ENCODE measurements around the gene PSMA7. TPM values are rescaled to one million over a fixed set of nuclear protein-coding genes. Genes with fewer than 3 reads are reported as not detected.
A peak's percentile ranks its signal among the peaks of the same experiment; 100 is the strongest.

Gene PSMA7
- total RNA-seq, 1 experiment from 2014 or later: 362 TPM

- no TSS peak for BruUV-seq (replicated peaks)
- no peak overlapping the region for H3K27ac Mint-ChIP-seq (ENCODE audit: low read depth, unreplicated experiment)
- no peaks in the 10 kb centered on the region for H3K36me3 Mint-ChIP-seq (ENCODE audit: insufficient read depth, unreplicated experiment)
- H3K4me1 Mint-ChIP-seq (ENCODE audit: insufficient read depth, unreplicated experiment): no peaks in the 10 kb centered on the region
- DNase-seq (ENCODE audit: unreplicated experiment): peak; percentile 87
- H3K27me3 Mint-ChIP-seq (ENCODE audit: insufficient read depth, unreplicated experiment): peaks cover 31% of the 10 kb centered on the region
- ChIA-PET POLR2A (interaction anchor here (1.6 to 2.5 kb wide), 2 partner anchors 10 to 33 kb away, joined by 4 to 17 read pairs; partner anchors contain the start of gene LSM14B), CTCF (interaction anchor here (0.7 to 1.4 kb wide), 4 partner anchors 12 to 173 kb away, joined by 3 to 8 read pairs (median 4); no protein-coding TSS in a partner anchor)
- no peaks in the 10 kb centered on the region for H3K9me3 Mint-ChIP-seq (ENCODE audit: unreplicated experiment)
- no peak for TF ChIP-seq CTCF (IDR thresholded peaks at IDR 0.05; ENCODE audit: unreplicated experiment)
- intact Hi-C loops (cut with micrococcal nuclease): no loop called here
- H3K4me3 Mint-ChIP-seq (ENCODE audit: unreplicated experiment): no peak overlapping the region
These were observed 54.7 kb downstream of the PSMA7 start for GRCh38 chr20:62088258-62089127.

- Mint-ChIP-seq H3K27me3 (ENCODE audit: insufficient read depth, unreplicated experiment) (peaks cover 25% of the 10 kb centered on the region), H3K4me1 (ENCODE audit: insufficient read depth, unreplicated experiment) (no peaks in the 10 kb centered on the region), H3K4me3 (ENCODE audit: unreplicated experiment) (no peak overlapping the region), H3K36me3 (ENCODE audit: insufficient read depth, unreplicated experiment) (no peaks in the 10 kb centered on the region), H3K9me3 (ENCODE audit: unreplicated experiment) (no peaks in the 10 kb centered on the region), H3K27ac (ENCODE audit: low read depth, unreplicated experiment) (no peak overlapping the region)
- TF ChIP-seq CTCF (IDR thresholded peaks at IDR 0.05; ENCODE audit: unreplicated experiment): no peak
- POLR2A ChIA-PET: interaction anchor here (1.6 kb wide), 1 partner anchor 21 kb away, joined by 5 read pairs; no protein-coding TSS in a partner anchor
- intact Hi-C loops (cut with micrococcal nuclease): no loop called here
- BruUV-seq (replicated peaks): no TSS peak
- no peak for DNase-seq (ENCODE audit: unreplicated experiment)
- CTCF ChIA-PET: interaction anchor here (1.0 kb wide), 1 partner anchor 15 kb away, joined by 4 read pairs; no protein-coding TSS in a partner anchor
These were observed 55.6 kb downstream of the PSMA7 start for GRCh38 chr20:62087632-62088031.

GRCh38 chr20:62087227-62087626 lies 56.0 kb downstream of the PSMA7 start:
- H3K27me3 Mint-ChIP-seq (ENCODE audit: insufficient read depth, unreplicated experiment): peaks cover 21% of the 10 kb centered on the region
- H3K36me3 Mint-ChIP-seq (ENCODE audit: insufficient read depth, unreplicated experiment): no peaks in the 10 kb centered on the region
- ChIA-PET POLR2A (interaction anchor here (1.6 kb wide), 1 partner anchor 21 kb away, joined by 5 read pairs; no protein-coding TSS in a partner anchor), CTCF (no interaction called here)
- no peaks in the 10 kb centered on the region for H3K4me1 Mint-ChIP-seq (ENCODE audit: insufficient read depth, unreplicated experiment)
- intact Hi-C loops (cut with micrococcal nuclease): no loop called here
- no peak overlapping the region for H3K4me3 Mint-ChIP-seq (ENCODE audit: unreplicated experiment)
- H3K9me3 Mint-ChIP-seq (ENCODE audit: unreplicated experiment): no peaks in the 10 kb centered on the region
- H3K27ac Mint-ChIP-seq (ENCODE audit: low read depth, unreplicated experiment): no peak overlapping the region
- DNase-seq (ENCODE audit: unreplicated experiment): no peak
- no peak for TF ChIP-seq CTCF (IDR thresholded peaks at IDR 0.05; ENCODE audit: unreplicated experiment)
- no TSS peak for BruUV-seq (replicated peaks)

Other genes starting within 250 kb of the PSMA7 start
- 15.9 and 16.1 TPM in 2 replicates for gene TAF4, start 77.5 kb downstream of the PSMA7 start, total RNA-seq (2022)
- 33.3 and 35.1 TPM in 2 replicates for gene LSM14B, start 20.9 kb downstream of the PSMA7 start, total RNA-seq (2022)
- gene SS18L1, start 375 bp upstream of the PSMA7 start, total RNA-seq (2022): 16.1 and 17.9 TPM in 2 replicates
- 46.9 and 61.0 TPM in 2 replicates for gene MTG2, start 39.6 kb upstream of the PSMA7 start, total RNA-seq (2022)
- gene HRH3, start 76.9 kb upstream of the PSMA7 start, total RNA-seq (2022): not detected in 2 replicates
- gene OSBPL2, start 95.1 kb upstream of the PSMA7 start, total RNA-seq (2022): 38.8 and 51.9 TPM in 2 replicates
- 98.0 and 127 TPM in 2 replicates for gene ADRM1, start 159.6 kb upstream of the PSMA7 start, total RNA-seq (2022)
- 266 and 292 TPM in 2 replicates for gene LAMA5, start 223.9 kb upstream of the PSMA7 start, total RNA-seq (2022)
- 1,978 and 2,055 TPM in 2 replicates for gene RPS21, start 243.7 kb upstream of the PSMA7 start, total RNA-seq (2022)